ENCODE data around the gene PROSER2.

The PROSER2 gene

GRCh38 chr10:11910102-11910501, 86.9 kb downstream of the PROSER2 start:
- no peak for DNase-seq

DNA sequence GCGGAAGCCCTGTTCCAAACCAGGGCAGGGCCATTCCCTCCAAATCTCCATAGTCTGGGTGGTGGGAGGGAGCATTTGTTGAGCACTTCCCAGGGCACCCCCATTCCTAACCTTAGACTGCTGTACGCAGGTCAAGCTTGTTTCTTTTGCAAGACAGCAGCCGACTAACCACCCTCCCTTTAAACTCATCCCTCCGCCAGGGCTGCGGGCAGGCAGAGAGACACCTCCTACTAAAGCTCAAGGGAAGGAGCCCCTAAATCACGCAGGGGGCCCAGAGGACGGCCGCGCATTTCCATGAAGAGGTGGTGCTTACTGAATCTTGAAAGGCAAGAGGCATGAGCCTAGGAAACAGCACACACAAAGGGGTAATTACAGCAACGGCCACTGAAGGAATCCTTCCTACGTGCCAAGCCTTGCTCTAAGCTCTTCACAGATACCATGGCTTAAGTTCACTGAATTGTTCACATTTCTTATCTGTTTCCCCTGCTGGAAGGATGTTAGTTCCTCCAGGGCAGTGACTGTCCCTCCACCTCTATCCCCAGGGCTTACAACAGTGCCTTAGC, 90.0 kb downstream of the PROSER2 start:
- DNase-seq = no peak

GRCh38 chr10:11918384-11918783, 95.2 kb downstream of the PROSER2 start:
- no peak for DNase-seq

GRCh38 chr10:11919271-11919670, 96.1 kb downstream of the PROSER2 start:
- DNase-seq = no peak
